Ovary (tissue), 3 donors: ENCODE data around the gene MBD3.

Experiments
- POLR2A ChIP-seq: fragments of 450-650 bp; IDR thresholded peaks from one replicate; pipeline ENCODE4 v1.6.1; 2017; ENCODE audit warnings: antibody characterized with exemption, mild to moderate bottlenecking, moderate library complexity
- TF ChIP-seq, protein P1 (sequence below), 3 donors: fragments of 450-650 bp in 2 of 3; fragments of 200-600 bp in 1 of 3; IDR thresholded peaks; one replicate each; pipeline versions ENCODE4 v1.5.1 to v1.8.0; 2016 to 2022; ENCODE audit warnings: antibody characterized with exemption in 3 of 3, mild to moderate bottlenecking in 1 of 3
- donor health status: DM: no; HTN: no; CAD: no.

DNA sequence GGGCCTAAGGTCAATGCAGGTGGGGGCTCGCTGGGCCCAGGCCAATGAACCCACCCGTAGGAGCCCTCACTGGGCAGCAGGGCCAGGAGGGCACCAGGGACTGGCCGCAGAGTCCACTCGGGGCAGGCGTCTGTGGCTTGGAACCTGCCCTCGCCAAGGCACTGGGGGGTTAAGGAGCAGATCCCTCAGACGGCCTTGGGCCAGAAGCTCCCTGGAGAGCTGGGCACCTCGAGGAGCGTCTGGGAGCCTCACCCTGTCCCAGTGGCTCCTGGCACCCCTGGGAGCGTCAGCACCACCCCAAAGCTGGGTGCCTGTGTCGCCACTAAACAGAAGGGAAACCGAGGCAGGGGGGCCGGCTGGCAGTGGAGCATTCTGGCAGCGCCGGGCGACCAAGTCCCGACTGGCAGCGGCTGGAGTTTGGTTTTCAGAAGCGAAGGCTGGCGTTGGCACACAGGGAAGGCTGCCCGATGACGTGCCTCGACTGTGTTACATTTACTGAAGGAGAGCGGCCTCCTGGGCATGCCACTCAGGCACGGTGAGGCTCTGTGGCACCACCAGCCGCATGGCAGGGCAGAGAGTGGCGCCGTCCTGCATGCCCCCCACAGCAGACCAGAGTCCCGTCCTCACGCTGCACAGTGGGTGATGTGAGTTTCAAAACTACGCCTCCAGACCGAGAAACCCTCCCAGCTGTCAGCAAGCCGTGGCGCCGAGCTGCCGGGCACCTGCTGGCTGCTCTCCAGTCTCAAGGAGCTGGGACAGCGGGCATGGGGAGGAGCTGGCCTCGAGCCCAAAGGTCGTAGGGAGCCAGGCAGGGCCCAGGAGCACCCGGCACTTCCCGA is 15.4 kb downstream of the MBD3 start:
- TF ChIP-seq, protein P1, sequence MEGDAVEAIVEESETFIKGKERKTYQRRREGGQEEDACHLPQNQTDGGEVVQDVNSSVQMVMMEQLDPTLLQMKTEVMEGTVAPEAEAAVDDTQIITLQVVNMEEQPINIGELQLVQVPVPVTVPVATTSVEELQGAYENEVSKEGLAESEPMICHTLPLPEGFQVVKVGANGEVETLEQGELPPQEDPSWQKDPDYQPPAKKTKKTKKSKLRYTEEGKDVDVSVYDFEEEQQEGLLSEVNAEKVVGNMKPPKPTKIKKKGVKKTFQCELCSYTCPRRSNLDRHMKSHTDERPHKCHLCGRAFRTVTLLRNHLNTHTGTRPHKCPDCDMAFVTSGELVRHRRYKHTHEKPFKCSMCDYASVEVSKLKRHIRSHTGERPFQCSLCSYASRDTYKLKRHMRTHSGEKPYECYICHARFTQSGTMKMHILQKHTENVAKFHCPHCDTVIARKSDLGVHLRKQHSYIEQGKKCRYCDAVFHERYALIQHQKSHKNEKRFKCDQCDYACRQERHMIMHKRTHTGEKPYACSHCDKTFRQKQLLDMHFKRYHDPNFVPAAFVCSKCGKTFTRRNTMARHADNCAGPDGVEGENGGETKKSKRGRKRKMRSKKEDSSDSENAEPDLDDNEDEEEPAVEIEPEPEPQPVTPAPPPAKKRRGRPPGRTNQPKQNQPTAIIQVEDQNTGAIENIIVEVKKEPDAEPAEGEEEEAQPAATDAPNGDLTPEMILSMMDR (IDR thresholded peaks at IDR 0.05), result no peak
- TF ChIP-seq POLR2A, result no peak
